Hindlimb muscle (tissue), 1 donor: ENCODE measurements around the gene CFAP97D1. TPM values are rescaled to one million over a fixed set of nuclear protein-coding genes. Genes with fewer than 3 reads are reported as not detected.
A peak's percentile ranks its signal among the peaks of the same experiment; 100 is the strongest.

Experiments
- DNase-seq: peaks from one replicate; pipeline ENCODE4 v3.0.0-alpha.2; 2013
- polyA plus RNA-seq: library from polyadenylated mRNA; unstranded; fragments of 120-200 nt; gene quantifications from one replicate; pipeline ENCODE4 v1.2.1, GENCODE V29; 2013; ENCODE audit not compliant: insufficient read length

Gene CFAP97D1
- not detected for polyA plus RNA-seq

DNA sequence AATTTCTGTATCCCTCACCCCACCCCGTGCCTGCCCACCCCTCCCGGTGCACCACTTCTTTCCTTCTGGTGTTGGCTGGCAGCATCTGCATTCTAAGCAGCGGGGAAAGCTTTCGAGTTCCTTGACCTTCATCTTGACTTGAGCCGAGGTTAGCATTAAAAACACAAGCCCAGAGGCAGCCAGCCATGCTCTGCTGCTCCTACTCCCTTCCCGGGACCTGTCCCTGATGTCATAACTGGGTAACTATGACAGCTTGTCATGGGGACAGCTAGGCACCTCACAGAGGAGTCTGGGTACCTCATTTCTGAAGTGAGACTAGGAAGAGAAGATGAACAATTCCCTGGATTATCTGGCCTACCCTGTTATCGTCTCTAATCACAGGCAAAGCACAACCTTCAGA is at the start of gene CFAP97D1:
TSS of gene CFAP97D1 (plus strand) at position 301 of the 400 bp plus-strand sequence. CDS start at position 329, 28 bp downstream.
- no peak for DNase-seq

DNA sequence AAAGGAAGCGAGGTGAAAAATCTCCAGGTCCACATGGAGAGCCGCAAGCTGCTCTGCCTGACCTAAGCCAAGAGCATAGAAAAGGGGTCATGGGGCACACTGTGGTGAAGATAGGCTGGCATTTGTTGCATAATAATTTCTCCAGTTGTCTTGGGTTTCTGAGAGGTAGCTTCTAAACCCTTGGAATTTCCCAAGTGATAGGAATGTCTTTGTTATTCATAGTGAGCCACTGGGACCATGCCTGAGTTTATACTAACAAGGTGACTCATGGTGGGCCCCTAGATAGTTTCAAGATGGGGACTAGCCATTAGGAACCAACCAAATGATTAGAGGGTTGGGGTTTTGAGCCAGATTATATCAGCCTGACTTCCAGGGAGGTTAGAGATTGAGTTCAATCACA is 47.3 kb upstream of the CFAP97D1 start:
- DNase-seq, result no peak

DNA sequence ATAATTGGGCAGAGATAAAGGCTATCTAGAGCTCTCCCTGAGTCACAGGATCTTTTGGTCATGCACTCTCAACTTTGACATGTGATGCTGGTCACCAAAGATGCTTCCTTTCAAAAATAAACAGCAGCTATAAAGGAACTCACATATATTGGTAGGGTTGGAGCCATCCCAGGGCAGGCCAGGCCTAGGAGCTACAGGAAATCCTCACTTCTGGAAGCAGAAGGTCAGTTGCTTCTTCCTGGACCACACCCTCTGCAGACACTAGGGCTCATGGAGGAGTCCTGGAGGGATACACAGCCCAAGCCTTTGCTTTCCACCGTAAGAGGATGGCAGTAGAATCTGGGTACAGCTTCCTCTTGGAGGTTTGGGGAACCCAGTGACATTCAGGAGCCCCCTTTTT is 46.3 kb upstream of the CFAP97D1 start:
- no peak for DNase-seq

DNA sequence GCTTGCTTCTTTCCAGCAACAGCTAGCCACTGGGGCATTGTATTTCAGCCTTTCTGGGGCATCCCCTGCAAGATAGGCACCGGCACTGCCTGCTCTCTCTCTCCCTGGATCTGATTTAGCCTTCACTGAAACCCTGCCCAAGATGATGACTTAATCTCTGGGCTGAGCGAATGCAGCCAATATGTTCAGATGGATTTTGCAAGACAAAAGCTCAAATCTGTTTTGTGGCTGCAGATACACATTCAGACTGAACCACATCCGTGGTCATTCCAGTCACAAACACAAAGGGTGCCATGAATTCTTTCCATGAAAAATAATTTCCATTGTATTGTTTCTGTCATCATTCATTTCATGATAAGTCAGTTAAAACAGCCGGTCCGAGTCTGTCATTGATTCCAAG is 45.9 kb upstream of the CFAP97D1 start:
- peak; percentile 19 for DNase-seq

DNA sequence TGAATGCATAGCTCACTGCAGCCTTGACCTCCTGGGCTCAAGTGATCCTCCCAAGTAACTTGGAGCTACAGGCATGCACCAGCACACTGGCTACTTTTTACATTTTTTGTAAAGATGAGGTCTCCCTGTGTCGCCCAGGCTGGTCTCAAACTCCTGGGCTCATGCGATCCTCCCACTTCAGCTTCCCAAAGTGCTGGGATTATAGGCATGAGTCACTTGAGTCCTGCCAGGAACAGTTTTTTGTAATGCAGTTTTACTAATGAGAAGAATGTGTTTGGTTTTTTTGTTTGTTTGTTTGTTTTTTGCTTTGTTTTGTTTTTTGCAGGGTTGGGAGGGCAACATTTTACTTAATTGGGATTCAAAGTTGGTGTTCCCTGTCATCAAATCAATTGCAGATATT is 43.8 kb upstream of the CFAP97D1 start:
- DNase-seq, result no peak

DNA sequence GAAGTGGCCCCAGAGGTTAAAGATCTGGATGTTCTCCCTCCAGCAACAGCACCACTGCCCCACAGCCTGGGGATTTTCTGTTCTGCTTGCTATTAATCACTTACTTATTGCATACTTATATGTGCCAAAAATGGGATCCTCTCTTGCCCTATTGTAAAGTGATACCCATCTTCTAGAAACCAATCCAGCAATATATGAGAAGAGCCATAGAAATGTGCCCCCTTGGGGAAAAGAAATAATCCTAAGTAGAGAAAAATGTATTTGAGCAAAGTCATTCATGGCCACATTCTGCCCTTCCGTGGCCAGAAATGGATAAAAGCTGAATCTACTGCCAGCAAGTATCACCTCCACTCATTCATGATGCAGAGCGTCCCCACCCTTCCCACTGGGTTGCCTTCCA is 42.5 kb upstream of the CFAP97D1 start:
- no peak for DNase-seq

DNA sequence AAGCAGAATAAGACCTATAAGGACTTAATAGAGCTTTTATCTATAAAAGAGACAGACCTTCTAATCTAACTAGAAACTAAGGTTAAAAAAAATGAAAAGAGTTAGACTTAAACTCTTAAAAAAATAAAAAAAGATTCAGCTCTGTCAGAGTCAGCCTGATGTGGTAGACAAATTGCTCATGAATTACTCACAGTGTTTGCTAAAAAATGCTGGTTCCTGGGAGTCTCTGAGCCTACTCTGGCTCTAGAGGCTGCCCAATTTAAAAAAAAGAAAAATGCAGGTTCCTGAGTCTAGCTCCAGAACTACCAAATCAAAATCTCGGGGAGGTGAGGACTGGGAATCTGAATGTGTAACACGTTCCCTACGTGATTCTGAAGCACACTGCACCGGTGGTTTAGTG is 39.7 kb upstream of the CFAP97D1 start:
- no peak for DNase-seq

DNA sequence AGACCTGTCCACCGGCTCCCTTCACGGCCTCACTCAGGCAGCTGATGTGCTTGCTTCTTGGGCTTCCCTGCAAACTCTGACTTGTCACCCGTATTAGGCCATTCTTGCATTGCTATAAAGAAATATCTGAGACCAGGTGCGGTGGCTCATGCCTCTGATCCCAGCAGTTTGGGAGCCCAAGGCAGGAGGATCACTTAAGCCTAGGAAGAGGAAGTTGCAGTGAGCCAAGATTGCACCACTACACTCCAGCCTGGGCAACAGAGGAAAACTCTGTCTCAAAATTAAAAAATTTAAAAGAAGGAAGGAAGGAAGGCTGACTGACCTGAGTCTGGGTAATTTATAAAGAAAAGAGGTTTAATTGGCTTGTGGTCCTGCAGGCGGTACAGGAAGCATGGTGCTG is 38.6 kb upstream of the CFAP97D1 start:
- no peak for DNase-seq

DNA sequence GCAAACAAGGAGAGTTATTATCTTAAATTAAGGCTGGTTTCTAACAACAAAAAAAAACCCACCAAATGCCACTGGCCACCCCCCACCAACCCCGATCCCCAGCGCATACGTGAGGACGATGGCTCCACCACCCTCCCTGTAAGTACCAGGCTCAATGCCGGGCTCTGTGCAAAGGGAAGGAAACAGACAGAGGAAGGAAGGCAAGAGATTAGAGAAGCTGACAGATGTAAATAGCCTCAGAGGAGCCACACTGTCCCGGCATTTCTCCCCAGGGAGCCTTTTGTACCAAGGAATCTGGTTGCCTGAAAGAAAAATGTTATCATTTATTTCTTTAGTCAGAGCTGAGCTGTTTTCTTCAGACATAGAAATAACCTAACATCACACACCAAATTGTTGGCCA is 34.7 kb upstream of the CFAP97D1 start:
- DNase-seq, result no peak

DNA sequence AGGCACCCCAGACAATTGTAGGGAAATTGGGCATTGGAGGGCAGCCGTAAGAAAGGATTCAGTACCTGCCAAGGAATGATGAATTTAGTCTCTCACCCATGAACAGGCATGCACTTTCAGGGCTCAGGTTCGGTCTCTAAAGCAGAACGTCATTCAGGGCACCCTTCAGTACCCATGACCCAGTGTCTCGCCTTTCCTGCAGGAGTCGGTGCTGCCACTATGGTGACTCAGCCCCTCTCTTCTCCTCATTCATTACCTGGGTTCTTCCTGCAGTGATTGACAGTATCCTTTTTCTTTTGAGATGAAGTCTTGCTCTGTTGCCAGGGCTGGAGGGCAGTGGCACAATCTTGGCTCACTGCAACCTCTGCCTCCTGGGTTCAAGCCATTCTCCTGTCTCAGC is 30.1 kb upstream of the CFAP97D1 start:
- DNase-seq, result no peak

DNA sequence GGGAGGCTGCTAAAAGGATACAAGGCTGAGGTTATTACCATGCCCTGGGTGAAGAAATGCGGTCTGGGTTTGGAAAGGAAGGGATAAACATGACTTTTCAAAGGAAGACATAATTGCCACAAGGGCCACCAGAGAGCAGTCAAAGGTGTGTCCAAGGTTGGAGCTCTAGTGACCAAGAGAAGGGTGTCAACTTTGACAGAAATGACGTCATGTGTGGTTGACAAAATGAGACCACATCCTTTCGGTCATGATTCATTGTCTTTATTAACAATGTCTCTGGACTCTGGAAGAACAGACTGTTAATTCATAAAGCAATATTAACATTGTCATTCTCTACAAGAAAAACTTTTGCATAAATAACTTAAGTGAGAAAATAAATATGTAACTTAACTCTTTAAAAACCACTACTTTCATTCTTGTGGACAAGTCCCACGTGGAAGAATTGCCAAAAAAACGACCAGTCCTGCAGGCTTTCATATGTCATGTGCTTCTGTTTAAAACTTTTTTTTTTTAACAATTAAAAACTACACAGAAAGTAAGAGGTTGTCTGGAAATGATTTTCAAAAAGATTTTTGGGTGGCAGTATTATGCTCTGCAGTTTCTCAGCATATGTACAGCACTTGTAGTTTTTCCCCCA is 26.6 kb upstream of the CFAP97D1 start:
- DNase-seq, result no peak

DNA sequence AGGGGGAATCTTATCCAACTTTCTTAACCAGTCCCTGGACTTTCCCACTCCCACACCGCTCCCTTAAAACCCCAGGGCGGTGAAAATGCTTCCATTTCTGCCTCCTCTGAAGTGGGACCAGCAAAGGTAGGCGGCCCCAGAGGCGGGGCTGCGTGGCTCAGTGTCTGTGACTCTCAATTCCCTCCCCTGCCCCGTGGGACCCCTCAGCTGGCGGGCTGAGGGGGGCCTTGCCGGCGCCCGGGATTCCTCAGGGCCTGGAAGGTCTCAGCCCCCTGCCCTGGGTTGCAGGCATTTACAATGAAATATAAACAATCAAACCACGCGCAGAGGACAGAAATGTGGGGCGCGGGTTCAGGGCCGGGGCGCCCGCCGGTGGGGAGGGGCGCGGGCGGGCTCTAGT is 25.3 kb upstream of the CFAP97D1 start:
- DNase-seq, result no peak

DNA sequence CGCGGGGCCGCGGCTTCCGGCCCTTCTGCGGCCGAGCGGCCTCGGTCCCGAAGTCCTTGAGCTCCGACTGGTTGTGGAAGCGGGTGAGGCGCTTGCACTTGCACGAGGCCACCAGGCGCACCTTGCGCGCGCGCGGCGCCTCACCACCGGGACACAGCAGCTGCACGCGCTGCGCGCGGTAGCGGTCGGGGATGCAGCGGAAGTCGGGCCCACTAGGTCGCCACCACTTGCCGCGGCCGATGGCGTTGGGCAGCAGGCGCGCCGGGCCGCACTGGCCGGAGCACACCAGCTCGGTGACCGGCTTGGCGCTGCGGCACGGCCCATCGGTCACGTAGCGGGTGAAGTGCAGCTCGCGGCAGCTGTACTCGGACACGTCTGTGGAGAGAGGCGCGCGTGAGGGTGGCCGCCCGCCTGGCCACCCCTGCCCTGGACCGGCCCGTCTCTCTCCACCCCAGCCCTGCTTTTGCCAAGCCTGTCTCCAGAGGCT is 24.8 kb upstream of the CFAP97D1 start:
- peak; percentile 29 for DNase-seq

DNA sequence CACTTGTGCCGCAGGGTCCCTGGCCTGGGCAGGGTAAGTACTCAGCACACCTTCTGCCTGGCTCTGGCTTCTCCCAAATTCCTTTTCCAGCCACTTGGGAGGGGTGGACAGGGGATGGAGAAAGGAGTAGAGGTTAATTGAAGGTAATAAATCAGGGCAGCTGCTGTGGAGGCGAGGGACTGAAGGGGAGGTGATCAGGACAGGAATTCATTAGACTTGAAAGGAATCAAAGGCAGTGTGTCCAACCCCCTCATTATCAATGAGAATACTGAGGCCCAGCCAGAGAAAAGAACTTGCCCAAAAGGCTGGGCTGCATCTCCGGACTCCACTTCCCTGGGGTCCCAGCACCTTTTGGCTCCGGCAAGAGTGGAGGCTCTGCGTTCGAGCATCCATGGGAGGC is 24.0 kb upstream of the CFAP97D1 start:
- DNase-seq, result no peak

DNA sequence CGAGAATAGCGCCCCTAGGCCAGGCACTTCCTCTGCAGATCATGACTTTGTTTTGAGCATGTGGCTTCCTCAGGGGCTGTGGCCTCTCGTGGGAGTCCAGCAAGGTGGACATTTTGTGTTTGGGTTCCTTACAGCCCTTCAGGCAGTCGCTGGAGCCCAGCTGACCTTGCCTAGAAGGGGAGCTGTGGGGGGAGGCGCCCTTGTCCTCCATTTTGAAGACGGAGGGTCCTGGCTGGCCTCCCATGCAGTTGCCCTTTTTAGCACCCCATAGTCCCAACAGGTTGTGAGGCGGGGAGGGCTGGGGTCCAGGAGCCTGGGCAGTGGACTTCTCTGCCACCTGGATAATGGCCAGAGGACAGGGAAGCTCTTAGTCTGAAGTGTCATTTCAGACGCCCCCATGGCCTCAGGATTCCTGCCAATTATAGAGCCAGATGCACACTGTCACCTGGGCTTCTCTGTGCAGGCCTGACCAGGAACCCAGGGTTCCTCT is 23.0 kb upstream of the CFAP97D1 start:
- DNase-seq, result no peak

DNA sequence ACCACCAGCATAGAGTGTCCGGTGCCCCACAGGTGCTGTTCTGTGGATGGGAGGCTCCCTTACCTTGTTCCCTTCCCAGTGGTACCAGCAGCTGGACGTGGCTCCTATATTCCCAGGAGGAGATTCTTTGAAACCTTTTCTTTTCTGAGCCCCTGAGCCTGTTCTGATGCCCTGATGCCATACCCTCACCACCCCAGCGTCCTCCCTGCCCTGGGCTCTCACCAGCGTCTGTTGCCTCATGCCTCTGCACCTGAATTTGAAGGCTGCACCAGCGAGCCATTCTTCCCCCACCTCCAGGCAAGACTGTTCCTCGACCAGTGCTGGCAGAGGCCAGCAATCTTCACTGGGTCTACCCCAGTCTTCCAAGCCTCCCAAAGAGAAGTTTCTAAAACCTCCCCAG is 22.1 kb upstream of the CFAP97D1 start:
- no peak for DNase-seq

DNA sequence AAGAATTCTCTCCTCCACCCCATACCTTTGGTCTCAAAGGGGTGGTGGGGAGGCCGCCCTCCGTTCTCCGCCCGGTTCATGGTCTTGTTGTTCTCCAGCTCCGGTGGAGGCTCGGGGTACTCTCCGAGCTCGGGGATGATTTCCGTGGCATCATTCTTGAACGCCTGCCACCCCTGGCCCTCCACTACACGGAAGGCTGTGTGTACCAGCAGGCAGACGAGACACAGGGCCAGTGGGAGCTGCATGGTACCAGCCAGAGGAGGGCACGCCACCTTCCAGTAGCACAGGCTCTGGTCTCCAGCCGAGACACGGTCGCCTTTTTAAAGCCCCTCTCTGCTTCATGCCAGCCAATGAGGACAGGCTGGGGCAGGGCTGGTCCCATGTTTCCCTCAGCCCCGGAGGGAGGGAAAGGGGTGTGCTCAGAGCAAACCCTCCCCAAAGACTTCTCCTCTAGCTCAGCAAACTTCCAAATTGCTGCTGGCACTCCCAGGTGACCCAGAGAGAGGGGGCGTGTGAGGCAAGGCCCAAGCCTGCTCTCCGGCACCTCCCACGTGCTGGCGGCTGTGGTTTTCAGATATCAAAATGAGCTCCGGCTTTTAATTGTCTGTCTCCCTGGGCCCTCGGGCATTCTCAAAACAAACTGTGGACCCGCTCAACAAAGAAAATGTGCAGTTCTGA is 21.6 kb upstream of the CFAP97D1 start, which contains the start of gene SOST:
TSS of gene SOST (minus strand) at position 295 of the 678 bp plus-strand sequence. CDS start at position 245, 50 bp downstream.
- no peak for DNase-seq

DNA sequence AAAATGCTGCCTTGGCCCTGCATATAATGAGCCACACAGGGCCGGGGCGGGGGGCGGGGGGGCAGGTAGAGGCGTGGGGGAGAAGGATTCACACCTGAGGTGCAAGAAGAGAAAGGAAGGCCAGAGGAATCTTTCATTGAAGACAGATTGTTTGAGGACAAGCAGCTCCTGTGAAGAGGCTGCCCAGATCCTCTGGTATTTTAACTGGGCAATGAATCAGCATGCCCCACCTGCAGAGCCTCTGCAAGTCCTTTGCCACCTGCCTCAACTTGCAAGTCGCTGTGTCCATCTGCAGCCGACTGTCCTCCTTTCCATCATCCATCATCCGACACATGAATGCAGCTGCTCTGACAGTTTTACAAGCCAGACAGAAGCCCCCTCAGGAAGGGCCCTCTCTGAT is 20.4 kb upstream of the CFAP97D1 start:
- no peak for DNase-seq

DNA sequence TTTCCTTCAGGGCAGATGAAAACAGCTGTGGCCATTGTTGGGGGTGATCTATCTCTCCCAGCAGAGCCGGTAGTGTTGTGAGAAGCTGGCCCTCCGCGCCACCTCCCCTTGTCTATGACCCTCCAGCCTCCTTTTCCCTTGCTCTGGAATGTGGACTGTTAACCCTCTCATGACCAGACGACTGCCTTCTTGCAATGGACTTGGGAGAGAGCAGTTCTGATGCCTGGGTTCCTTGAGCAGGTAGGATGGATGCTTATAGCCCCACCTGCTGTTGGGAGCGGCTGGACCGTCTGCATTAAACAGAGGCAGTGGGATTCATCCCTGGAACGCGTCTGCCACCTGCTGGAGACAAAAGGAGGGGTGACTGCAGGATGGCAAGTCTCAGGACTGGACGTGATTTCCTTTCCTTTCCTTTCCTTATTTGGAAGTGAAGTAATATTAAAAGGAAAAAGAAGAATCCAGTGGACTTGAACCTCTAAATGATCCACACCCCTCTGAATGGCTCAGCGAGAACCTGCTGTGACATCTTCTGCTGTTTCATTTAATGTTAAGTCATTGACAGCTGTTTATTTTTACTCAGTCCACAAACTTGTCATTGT is 19.9 kb upstream of the CFAP97D1 start:
- peak; percentile 87 for DNase-seq

DNA sequence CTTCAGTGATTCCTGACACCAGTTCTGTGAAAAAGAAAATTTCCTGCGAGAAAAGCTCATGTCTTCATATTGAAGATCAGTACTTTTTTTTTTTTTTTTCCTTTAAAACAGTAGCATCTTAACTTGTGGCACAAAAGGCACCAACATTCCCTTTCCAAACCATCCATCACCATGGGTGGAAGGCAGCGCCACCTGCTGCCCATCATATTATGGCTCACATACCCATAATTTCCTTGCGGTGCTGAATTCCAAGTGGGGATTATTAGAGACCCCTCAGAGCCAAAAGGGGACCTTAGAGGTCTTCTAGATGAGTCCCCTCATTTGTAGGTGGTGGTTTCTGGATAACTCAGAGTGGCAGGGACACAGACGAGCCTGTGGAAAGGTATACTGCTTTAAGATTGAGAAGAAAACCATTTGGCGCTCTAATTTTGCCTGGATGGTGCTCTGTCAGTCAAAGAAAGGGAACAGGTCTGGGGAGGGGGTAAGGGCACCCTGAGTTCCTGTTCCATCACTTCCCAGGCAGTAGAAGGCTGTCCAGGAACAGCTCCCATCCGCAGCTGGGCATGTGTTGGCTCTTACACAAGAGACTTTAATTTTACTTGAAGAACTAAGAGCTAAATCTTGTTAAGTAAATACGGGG is 13.7 kb upstream of the CFAP97D1 start:
- DNase-seq, result peak; percentile 26

DNA sequence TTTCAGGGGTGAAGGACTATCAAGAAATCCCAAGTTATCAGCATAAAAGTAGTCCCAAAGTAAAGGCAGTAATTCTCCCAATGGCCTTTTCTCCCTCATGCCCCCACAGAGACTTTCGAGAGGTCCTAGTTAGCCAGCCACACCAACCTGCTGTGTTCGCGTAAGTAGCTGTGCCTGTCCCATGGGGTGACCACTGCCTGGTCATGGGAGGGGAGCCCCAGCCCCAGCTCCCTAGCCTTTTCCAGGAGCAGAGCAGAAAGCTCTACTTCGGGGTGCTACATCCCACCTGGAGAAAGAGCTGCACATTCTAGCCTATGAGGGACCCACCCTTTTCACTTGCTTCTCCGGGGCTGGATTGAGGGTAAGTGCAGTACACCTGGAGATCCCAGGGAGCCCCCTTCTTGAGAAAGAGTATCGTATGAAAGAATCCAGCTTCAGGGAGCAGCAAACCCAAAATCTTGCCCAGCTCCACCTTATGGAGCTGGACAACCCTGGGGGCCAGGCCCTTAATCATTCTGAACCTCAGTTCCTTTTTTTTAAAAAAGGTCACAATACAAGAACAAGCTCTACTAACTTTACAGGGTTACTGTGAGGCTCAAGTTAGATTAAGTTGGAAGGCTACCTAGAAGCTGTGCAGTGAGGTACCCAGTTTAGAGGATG is 13.1 kb upstream of the CFAP97D1 start:
- no peak for DNase-seq

DNA sequence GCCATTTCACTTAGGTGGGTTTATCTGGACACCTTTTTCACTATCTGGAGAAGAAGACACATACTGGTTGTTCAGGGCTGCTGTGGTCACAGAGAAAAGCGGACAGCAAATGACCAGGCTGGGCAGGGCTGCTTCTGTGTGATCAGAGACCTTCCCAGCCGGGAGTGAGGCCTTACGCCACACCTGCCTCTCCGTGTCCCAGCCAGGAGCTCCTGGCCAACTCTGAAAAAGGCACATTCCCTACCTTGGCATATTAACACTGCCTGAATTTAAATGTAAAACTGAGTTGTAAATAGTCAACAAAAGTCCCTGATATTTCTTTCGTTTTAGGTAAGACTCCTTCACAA is 12.5 kb upstream of the CFAP97D1 start:
- no peak for DNase-seq

DNA sequence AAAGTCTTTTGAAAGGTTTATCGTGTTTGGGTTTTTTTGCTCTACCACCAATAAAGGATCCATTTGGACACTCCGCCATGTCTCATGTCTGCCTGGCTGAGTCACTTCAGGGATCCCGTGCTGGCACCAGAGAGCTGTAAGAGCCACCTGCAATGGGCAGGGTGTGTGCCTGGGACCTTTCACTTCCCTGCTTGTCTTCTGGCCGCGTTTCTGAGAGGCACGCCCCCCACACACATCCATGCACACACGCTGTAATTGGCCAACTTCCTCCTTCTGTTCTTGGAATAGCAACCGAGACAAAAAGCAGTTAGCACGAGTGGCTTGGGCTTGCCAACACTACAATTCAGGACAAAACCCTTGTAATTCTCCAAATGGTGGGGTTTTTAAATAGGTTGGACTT is 11.9 kb upstream of the CFAP97D1 start:
- peak; percentile 40 for DNase-seq
